Heart left ventricle (tissue), 16 donors: ENCODE results near the gene SLC22A23. TPM values are rescaled to one million over a fixed set of nuclear protein-coding genes. Genes with fewer than 3 reads are reported as not detected.

Experiments used
- ATAC-seq, 4 donors: fragments of 200-7000 bp; cut with Tn5 transposase; one replicate each; pipeline ENCODE4 v1.9.1; 2020 to 2022; ENCODE audit warnings: moderate library complexity in 4 of 4, mild to moderate bottlenecking in 3 of 4, moderate number of reproducible peaks in 1 of 4
- DNase-seq, 5 donors: peaks; one replicate each; pipeline ENCODE4 v3.0.0-alpha.2; 2020
- H3K27ac ChIP-seq, 12 donors: fragments of 200-600 bp; sonication (generic) in 4 of 12; one replicate each; pipeline versions ENCODE4 v1.5.0 to v1.8.0; 2016 to 2022; ENCODE audit warnings: mild to moderate bottlenecking in 2 of 12
- H3K27me3 ChIP-seq, 9 donors: fragments of 200-600 bp; sonication (generic) in 2 of 9; one replicate each; pipeline versions ENCODE4 v1.5.1 to v1.8.0; 2016 to 2022; ENCODE audit warnings: mild to moderate bottlenecking in 3 of 9
- H3K36me3 ChIP-seq, 9 donors: fragments of 200-600 bp; sonication (generic) in 2 of 9; one replicate each; pipeline versions ENCODE4 v1.5.0 to v1.8.0; 2018 to 2022; ENCODE audit warnings: mild to moderate bottlenecking in 2 of 9
- H3K4me1 ChIP-seq, 12 donors: fragments of 200-600 bp; sonication (generic) in 4 of 12; one replicate each; pipeline versions ENCODE4 v1.5.0 to v1.8.0; 2016 to 2022; ENCODE audit warnings: mild to moderate bottlenecking in 3 of 12
- H3K4me3 ChIP-seq, 12 donors: fragments of 200-600 bp; sonication (generic) in 4 of 12; one replicate each; pipeline versions ENCODE4 v1.5.0 to v1.8.0; 2017 to 2022; ENCODE audit warnings: mild to moderate bottlenecking in 9 of 12, moderate library complexity in 4 of 12
- H3K9me3 ChIP-seq, 12 donors: fragments of 200-600 bp; sonication (generic) in 4 of 12; one replicate each; pipeline versions ENCODE4 v1.5.0 to v1.8.0; 2016 to 2022; ENCODE audit warnings: mild to moderate bottlenecking in 1 of 12
- CTCF ChIP-seq, 12 donors: fragments of 200-600 bp; sonication (generic) in 4 of 12; IDR thresholded peaks; one replicate each; pipeline versions ENCODE4 v1.5.0 to v1.8.0; 2018 to 2022; ENCODE audit warnings: antibody characterized with exemption in 12 of 12, mild to moderate bottlenecking in 5 of 12
- POLR2A ChIP-seq, 2 donors: fragments of 450-650 bp; IDR thresholded peaks; one replicate each; pipeline ENCODE4 v1.6.1; 2017; ENCODE audit warnings: antibody characterized with exemption in 2 of 2, mild to moderate bottlenecking in 2 of 2, moderate library complexity in 2 of 2
- WGBS, 4 donors: extraction: QIAGEN DNeasy Blood & Tissue Kit in 2 of 4; methylation state at CpG; one replicate each; pipeline versions ENCODE4 v1.1.5 to v1.1.7; 2013 to 2018; 5-methylcytosine and 5-hydroxymethylcytosine counted together
- intact Hi-C, 10 donors: fragments of 100-400 bp; cut with DNase I; formaldehyde crosslinking; loops; one replicate each; pipeline versions ENCODE4 v1.11.1 to v1.14.2; 2022
- polyA plus RNA-seq, 2 donors: library from polyadenylated mRNA; stranded (reverse); fragments of 200-250 nt; gene quantifications; one replicate each; pipeline ENCODE4 v1.2.3, GENCODE V29; 2013
- total RNA-seq, 9 donors: library from RNA; depleted of rRNA in 2 of 9; stranded (reverse); fragments of >200 nt in 2 of 9; fragmentation: NEBNext Ultra II Directional in 3 of 9; extraction: Animal tissue kit (Norgen Biotek cat#: 25700) in 3 of 9; gene quantifications; one replicate each; pipeline versions ENCODE4 v1.1.0 to v1.2.4, GENCODE V29; 2016 to 2023
- donor health status: ischemic (EF 13 %, LVEDD 7.1; RV severe dilation, severe dysfunction).
- donor health status: healthy with polysubstance abuse.
- donor health status: DM: no; HTN: yes; CAD: no.
- donor health status: DM: no; HTN: no; CAD: no.
- donor health status: ischemic (EF 25% LVEDD 6.9; RV normal size, moderate dysfunction).
- donor health status: ischemic (EF 25% LVEDD 5.7; RV mildly dilated, moderate dysfunction).
- donor health status: healthy.
- donor health status: DM: yes; HTN: yes; CAD: no.
- donor health status: ischemic (EF 35%, LVEDD 5.7; RV mildly dilated, moderate dysfunction).
- donor health status: nonischemic (EF 11% LVEDD 7.7; RV severe dilation, severe dysfunction).
- donor health status: DM: yes; HTN: yes; CAD: no.
- donor health status: PGD.
- donor health status: ischemic (EF 29% LVEDD 5.4; RV normal size, mild dysfunction).
- donor health status: nonischemic (EF 23%, LVEDD 6.1; RV moderate dilation, normal function).

The SLC22A23 gene
- total and polyA plus RNA-seq, 11 donors = 2.9 to 12.4 (median 5.2) TPM

GRCh38 chr6:3496395-3496794 lies 39.5 kb upstream of the SLC22A23 start:
- Histone ChIP-seq H3K27ac (no peak overlapping the region), H3K9me3 (no peaks in the 10 kb centered on the region), H3K36me3 (no peaks in the 10 kb centered on the region), H3K4me3 (no peak overlapping the region), H3K4me1 (no peaks in the 10 kb centered on the region), H3K27me3 (peaks cover 0 to 9% (median 0%) of the 10 kb centered on the region in 9 donors)
- 78 to 88% (median 81%) methylated on average over 1 of the region's 1 CpG for WGBS, 4 donors
- intact Hi-C loops = no loop called here
- ATAC-seq (no peak), DNase-seq (no peak)
- TF ChIP-seq POLR2A (IDR thresholded peaks at IDR 0.05) = no peak
- no peak for TF ChIP-seq CTCF (IDR thresholded peaks at IDR 0.05)

DNA sequence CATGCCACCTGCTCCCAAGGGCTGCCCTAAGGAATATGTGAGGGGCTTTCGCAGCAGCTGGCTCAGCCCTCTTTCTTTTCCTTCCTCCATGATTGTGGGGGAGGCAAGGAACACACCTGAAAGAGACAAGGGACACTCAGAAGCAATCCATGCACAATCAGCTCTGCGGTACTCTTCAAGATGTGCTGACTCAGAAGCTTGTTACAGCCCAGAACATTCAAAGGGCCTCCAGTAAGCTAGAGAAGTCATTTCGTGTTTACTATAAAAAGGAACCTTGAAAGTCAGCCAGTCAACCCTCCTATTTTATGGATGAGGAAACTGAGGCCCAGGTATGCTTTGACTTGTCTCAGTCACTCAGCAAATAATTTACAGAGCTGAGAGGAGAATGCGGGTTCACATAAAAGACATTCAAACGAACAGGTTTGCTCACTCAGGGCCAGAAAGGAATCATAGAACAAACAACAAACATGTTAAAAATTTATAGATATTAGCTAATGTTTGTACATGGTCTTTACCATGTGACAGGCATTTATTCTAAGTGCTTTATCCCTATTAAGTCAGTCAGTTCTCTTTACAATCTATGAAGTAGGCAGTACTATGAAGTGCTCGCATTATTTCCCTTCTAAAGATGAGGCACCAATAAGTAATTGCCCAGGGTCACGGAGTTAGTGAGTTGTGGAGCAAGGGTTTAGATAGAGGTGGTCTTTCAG lies 37.7 kb upstream of the SLC22A23 start:
- no peak for ATAC-seq

DNA sequence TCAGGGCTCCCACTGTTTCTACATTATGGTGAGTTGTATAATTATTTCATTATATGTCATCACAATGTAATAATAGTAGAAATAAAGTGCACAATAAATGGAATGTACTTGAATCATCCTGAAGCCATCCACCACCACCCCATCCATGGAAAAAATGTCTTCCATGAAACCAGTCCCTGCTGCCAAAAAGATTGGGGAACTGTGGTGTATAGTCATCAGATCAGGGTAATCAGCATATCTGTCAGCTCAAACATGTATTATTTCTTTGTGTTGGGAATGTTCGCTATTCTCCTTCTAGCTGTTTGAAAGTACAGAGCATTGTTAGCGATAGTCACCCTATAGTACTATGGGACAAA lies 33.8 kb upstream of the SLC22A23 start:
- TF ChIP-seq POLR2A (IDR thresholded peaks at IDR 0.05) = no peak
- no peak for TF ChIP-seq CTCF (IDR thresholded peaks at IDR 0.05)
- no peak for DNase-seq
- Histone ChIP-seq H3K9me3 (no peaks in the 10 kb centered on the region), H3K4me3 (no peak overlapping the region), H3K27ac (no peak overlapping the region), H3K27me3 (peaks cover 0 to 22% (median 0%) of the 10 kb centered on the region in 9 donors), H3K36me3 (no peaks in the 10 kb centered on the region), H3K4me1 (peaks cover 0 to 8% (median 0%) of the 10 kb centered on the region in 12 donors)
- intact Hi-C loops = no loop called here
- 92 to 98% (median 96%) methylated on average over 2 of the region's 2 CpGs for WGBS, 4 donors
- no peak for ATAC-seq

More for the DNA sequence above, 37.7 kb upstream of the SLC22A23 start:
- Histone ChIP-seq H3K27ac (no peak overlapping the region), H3K36me3 (no peaks in the 10 kb centered on the region), H3K27me3 (peaks cover 0 to 14% (median 0%) of the 10 kb centered on the region in 9 donors), H3K4me1 (peaks cover 0 to 7% (median 0%) of the 10 kb centered on the region in 12 donors), H3K9me3 (no peaks in the 10 kb centered on the region), H3K4me3 (no peak overlapping the region)
- intact Hi-C loops = no loop called here
- WGBS, 4 donors = 84 to 90% (median 86%) methylated on average over 7 of the region's 7 CpGs
- no peak for TF ChIP-seq CTCF (IDR thresholded peaks at IDR 0.05)
- no peak for TF ChIP-seq POLR2A (IDR thresholded peaks at IDR 0.05)
- no peak for DNase-seq

DNA sequence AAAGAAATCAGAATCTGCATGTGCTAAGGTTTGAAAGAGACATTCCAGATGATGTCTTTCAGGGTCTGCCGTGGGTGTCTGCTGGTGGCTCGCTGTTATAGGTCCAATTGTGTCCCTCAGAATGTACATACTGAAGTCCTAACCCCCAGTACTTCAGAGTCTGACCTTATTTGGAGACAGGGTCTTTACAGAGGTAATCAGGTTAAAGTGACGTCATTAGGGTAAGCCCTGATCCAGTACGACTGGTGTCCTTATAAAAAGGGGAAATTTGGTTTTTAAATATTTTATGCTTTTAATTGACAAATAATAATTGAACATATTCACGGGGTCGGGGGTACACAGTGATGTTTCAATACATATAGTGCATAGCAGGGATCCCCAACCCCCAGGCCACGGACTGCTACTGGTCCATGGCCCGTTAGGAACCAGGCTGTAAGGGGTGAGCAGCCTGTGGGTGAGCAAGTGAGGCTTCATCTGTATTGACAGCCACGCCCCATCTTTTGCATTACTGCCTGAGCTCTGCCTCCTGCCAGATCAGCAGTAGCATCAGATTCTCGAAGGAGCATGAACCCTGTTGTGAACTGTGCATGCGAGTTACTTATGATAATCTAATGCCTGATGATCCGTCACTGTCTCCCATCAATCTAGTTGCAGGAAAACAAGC lies 33.2 kb upstream of the SLC22A23 start:
- ATAC-seq = no peak
- WGBS, 4 donors = 79 to 90% (median 86%) methylated on average over 12 of the region's 12 CpGs
- Histone ChIP-seq H3K27ac (peak overlapping the region in 5 of 12 donors; percentile 20 to 59 (median 45)), H3K9me3 (no peaks in the 10 kb centered on the region), H3K36me3 (no peaks in the 10 kb centered on the region), H3K4me1 (peaks cover 0 to 8% (median 0%) of the 10 kb centered on the region in 12 donors), H3K27me3 (peaks cover 0 to 18% (median 0%) of the 10 kb centered on the region in 9 donors), H3K4me3 (no peak overlapping the region)
- TF ChIP-seq CTCF (IDR thresholded peaks at IDR 0.05) (no peak), POLR2A (IDR thresholded peaks at IDR 0.05) (no peak)
- DNase-seq = no peak
- intact Hi-C loops = no loop called here
